Spleen (tissue), 7 donors: ENCODE data around the gene TNFRSF13B.

ENCODE experiments used
- POLR2A ChIP-seq, 3 donors: fragments of 450-650 bp; IDR thresholded peaks; one replicate each; pipeline ENCODE4 v1.5.1; 2017; ENCODE audit warnings: antibody characterized with exemption in 3 of 3, mild to moderate bottlenecking in 1 of 3
- POLR2AphosphoS5 ChIP-seq, 3 donors: sonication (generic); formaldehyde crosslinking; IDR thresholded peaks; one replicate each; pipeline ENCODE4 v1.5.1; 2017; ENCODE audit warnings: antibody characterized with exemption in 3 of 3
- TF ChIP-seq, protein P1 (sequence below), 11 experiments: fragments of 200-600 bp in 7 of 11; fragments of 450-650 bp in 4 of 11; sonication (generic) in 4 of 11; IDR thresholded peaks in 8 of 11; conservative IDR thresholded peaks in 3 of 11; 1 replicate in 7 of 11; 2 replicates in 4 of 11; pipeline versions ENCODE4 v1.4.0 to v1.8.0; 2016 to 2021; ENCODE audit warnings: antibody characterized with exemption in 11 of 11, inconsistent platforms in 4 of 11, mild to moderate bottlenecking in 1 of 11
- donor health status: DM: no; HTN: no; CAD: no; lungs with moderate emphysema.
- donor health status: DM: no; HTN: no; CAD: no.
- donor health status: DM: no; HTN: no; CAD: no.

DNA sequence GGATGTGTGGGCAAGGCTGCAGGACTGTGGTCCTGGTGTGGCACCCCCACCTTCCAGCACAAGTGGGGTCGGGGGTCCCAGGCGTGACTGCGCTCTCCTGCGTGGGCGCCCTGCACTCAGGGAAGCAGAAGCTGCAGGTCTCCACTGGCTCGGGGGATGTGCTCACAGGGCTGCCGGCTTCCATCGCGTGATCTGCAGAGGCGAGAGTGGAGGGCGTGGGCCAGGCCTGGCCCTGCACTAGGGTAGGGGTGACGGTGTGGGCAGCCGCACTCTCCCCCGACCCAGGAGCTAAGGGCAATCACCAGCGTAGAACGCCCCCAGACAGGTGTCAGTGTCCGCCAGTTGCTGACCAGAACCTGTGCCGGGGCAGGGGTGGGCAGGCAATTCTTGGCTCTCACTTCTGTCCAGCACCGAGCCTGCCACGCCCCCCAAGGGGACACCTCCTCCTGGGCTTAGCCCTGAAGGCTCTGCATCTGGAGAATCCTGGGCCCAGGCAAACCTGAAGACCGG, 32.3 kb downstream of the TNFRSF13B start:
- TF ChIP-seq, protein P1, sequence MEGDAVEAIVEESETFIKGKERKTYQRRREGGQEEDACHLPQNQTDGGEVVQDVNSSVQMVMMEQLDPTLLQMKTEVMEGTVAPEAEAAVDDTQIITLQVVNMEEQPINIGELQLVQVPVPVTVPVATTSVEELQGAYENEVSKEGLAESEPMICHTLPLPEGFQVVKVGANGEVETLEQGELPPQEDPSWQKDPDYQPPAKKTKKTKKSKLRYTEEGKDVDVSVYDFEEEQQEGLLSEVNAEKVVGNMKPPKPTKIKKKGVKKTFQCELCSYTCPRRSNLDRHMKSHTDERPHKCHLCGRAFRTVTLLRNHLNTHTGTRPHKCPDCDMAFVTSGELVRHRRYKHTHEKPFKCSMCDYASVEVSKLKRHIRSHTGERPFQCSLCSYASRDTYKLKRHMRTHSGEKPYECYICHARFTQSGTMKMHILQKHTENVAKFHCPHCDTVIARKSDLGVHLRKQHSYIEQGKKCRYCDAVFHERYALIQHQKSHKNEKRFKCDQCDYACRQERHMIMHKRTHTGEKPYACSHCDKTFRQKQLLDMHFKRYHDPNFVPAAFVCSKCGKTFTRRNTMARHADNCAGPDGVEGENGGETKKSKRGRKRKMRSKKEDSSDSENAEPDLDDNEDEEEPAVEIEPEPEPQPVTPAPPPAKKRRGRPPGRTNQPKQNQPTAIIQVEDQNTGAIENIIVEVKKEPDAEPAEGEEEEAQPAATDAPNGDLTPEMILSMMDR (IDR thresholded peaks at IDR 0.05 in 8 of 11, conservative IDR thresholded peaks at IDR 0.05 in 3 of 11), result no peak
- TF ChIP-seq POLR2A (IDR thresholded peaks at IDR 0.05) (no peak), POLR2AphosphoS5 (IDR thresholded peaks at IDR 0.05) (no peak)
